HEK293 (cell line): ENCODE measurements around the gene SLC31A1.

Experiments used
- ATF2 ChIP-seq: fragments of 450-650 bp; formaldehyde crosslinking; IDR thresholded peaks from 2 replicates; pipeline ENCODE4 v1.5.1; 2016; ENCODE audit warnings: missing biosample characterization, missing genetic modification characterization, low read depth
- CTCF ChIP-seq: fragments of 450-650 bp; formaldehyde crosslinking; IDR thresholded peaks from 2 replicates; pipeline ENCODE4 v1.5.1; 2016; ENCODE audit warnings: missing biosample characterization, missing genetic modification characterization
- PATZ1 ChIP-seq: fragments of 450-650 bp; formaldehyde crosslinking; IDR thresholded peaks from 2 replicates; pipeline ENCODE4 v1.5.1; 2016; ENCODE audit warnings: missing biosample characterization, missing genetic modification characterization
- YY1 ChIP-seq: fragments of 450-650 bp; formaldehyde crosslinking; IDR thresholded peaks from 2 replicates; pipeline ENCODE4 v1.5.1; 2018; ENCODE audit warnings: missing biosample characterization, missing genetic modification characterization
- ZNF121 ChIP-seq: fragments of 450-650 bp; formaldehyde crosslinking; IDR thresholded peaks from 2 replicates; pipeline ENCODE4 v1.5.1; 2016; ENCODE audit warnings: missing biosample characterization, missing genetic modification characterization
- ZNF202 ChIP-seq: fragments of 450-650 bp; formaldehyde crosslinking; IDR thresholded peaks from 2 replicates; pipeline ENCODE4 v1.5.1; 2016; ENCODE audit warnings: missing biosample characterization, missing genetic modification characterization, borderline replicate concordance
- ZNF280C ChIP-seq: fragments of 450-650 bp; formaldehyde crosslinking; IDR thresholded peaks from 2 replicates; pipeline ENCODE4 v1.5.1; 2016; ENCODE audit warnings: missing biosample characterization, missing genetic modification characterization
- ZNF292 ChIP-seq: fragments of 450-650 bp; formaldehyde crosslinking; IDR thresholded peaks from 2 replicates; pipeline ENCODE4 v1.5.1; 2016; ENCODE audit warnings: low read depth, missing biosample characterization, missing genetic modification characterization, borderline replicate concordance
- ZNF37A ChIP-seq: fragments of 450-650 bp; IDR thresholded peaks from 2 replicates; pipeline ENCODE4 v1.5.1; 2018; ENCODE audit warnings: missing biosample characterization, missing genetic modification characterization
- ZNF48 ChIP-seq: fragments of 450-650 bp; formaldehyde crosslinking; IDR thresholded peaks from 2 replicates; pipeline ENCODE4 v1.5.1; 2016; ENCODE audit warnings: missing biosample characterization, missing genetic modification characterization
- ZNF558 ChIP-seq: fragments of 450-650 bp; formaldehyde crosslinking; IDR thresholded peaks from 2 replicates; pipeline ENCODE4 v1.5.1; 2016; ENCODE audit warnings: missing biosample characterization, missing genetic modification characterization
- ZNF629 ChIP-seq: fragments of 450-650 bp; formaldehyde crosslinking; IDR thresholded peaks from 2 replicates; pipeline ENCODE4 v1.5.1; 2017; ENCODE audit warnings: missing biosample characterization, missing genetic modification characterization
- ZNF654 ChIP-seq: fragments of 450-650 bp; formaldehyde crosslinking; IDR thresholded peaks from 2 replicates; pipeline ENCODE4 v1.5.1; 2016; ENCODE audit warnings: low read depth, missing biosample characterization, missing genetic modification characterization

GRCh38 chr9:113250807-113251206, 29.5 kb downstream of the SLC31A1 start:
- TF ChIP-seq CTCF (tag by site-specific recombination) = no peak
- TF ChIP-seq ZNF37A = no peak
- TF ChIP-seq ZNF558 (tag by site-specific recombination) = no peak
- TF ChIP-seq ZNF629 = no peak
- no peak for TF ChIP-seq ZNF202 (tag by site-specific recombination)
- TF ChIP-seq ZNF292 = no peak
- TF ChIP-seq ZNF48 (tag by site-specific recombination) = no peak
- no peak for TF ChIP-seq ATF2
- TF ChIP-seq ZNF121 (tag by site-specific recombination) = no peak
- no peak for TF ChIP-seq ZNF280C (tag by site-specific recombination)
- no peak for TF ChIP-seq PATZ1
- no peak for TF ChIP-seq YY1 (tag by site-specific recombination)
- TF ChIP-seq ZNF654 (tag by site-specific recombination) = no peak
